Ectodermal cell (in vitro differentiated cells): ENCODE measurements around the gene SDR42E2. TPM values are rescaled to one million over a fixed set of nuclear protein-coding genes. Genes with fewer than 3 reads are reported as not detected.
"Not testable (repeated sequence)": the region's sequence is repeated elsewhere in the genome, so short reads cannot be mapped to it uniquely, and the experiment has no call there.

Experiments
- H3K27ac ChIP-seq: 2 replicates; pipeline ENCODE4 v1.7.0; 2013; ENCODE audit warnings: mild to moderate bottlenecking, low read depth, low read length; ENCODE audit not compliant: insufficient read depth, poor library complexity, severe bottlenecking
- H3K27me3 ChIP-seq: 2 replicates; pipeline ENCODE4 v1.7.0; 2013; ENCODE audit warnings: mild to moderate bottlenecking, low read length; ENCODE audit not compliant: insufficient read depth, control insufficient read depth, poor library complexity, severe bottlenecking
- H3K36me3 ChIP-seq: one replicate; pipeline ENCODE4 v1.7.0; 2013; ENCODE audit warnings: low read length; ENCODE audit not compliant: control insufficient read depth, insufficient read depth
- H3K4me1 ChIP-seq: one replicate; pipeline ENCODE4 v1.7.0; 2013; ENCODE audit warnings: low read length; ENCODE audit not compliant: control insufficient read depth, insufficient read depth
- H3K4me3 ChIP-seq: 2 replicates; pipeline ENCODE4 v1.7.0; 2013; ENCODE audit warnings: low read depth, low read length, control low read depth; ENCODE audit not compliant: insufficient read depth
- H3K9me3 ChIP-seq: 2 replicates; pipeline ENCODE4 v1.7.0; 2013; ENCODE audit warnings: mild to moderate bottlenecking, low read length, moderate library complexity; ENCODE audit not compliant: control insufficient read depth
- WGBS, 2 experiments: methylation state at CpG; one replicate each; pipeline ENCODE4 v1.1.7; 2013; ENCODE audit warnings: missing lambda C conversion rate in 2 of 2; 5-methylcytosine and 5-hydroxymethylcytosine counted together
- polyA plus RNA-seq, 4 experiments: library from polyadenylated mRNA; stranded (reverse); fragments of 50-300 nt; gene quantifications; one replicate each; pipeline ENCODE4 v1.2.3, GENCODE V29; 2013

Gene SDR42E2
- polyA plus RNA-seq (2013, experiment 1 of 4), result not detected
- 0.07 TPM for polyA plus RNA-seq (2013, experiment 2 of 4)
- not detected for polyA plus RNA-seq (2013, experiment 3 of 4)
- polyA plus RNA-seq (2013, experiment 4 of 4), result not detected

DNA sequence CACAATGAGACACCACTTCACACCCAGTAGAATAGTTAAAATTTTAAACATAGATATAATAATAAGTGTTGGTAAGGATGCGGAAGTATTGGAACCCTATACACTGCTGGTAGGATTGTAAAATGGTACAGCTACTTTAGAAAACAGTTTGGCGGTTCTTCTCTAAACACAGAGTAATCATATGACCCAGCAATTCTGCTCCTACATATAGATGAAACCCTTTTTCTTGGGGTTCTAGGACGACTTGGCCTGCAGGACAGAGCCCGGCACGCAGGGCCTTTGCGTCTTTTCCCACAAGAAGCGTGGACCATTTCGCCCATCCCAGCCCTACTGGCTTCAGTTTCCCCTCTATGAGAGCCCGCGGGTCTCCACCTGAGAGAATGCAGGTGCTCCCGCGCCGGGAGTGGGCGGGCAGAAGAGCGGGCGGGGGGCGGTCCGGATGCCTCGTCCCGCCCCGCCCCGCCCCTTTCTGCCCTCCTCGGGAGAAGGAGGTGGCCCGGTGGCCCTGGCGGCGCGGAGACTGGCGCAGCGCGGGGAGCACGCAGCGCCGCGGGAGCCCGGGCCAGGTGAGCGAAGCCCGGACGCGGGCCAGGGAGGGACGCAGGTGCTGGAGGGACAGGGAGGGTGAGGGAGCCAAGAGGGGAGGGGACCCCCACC is at the start of gene SDR42E2:
Gene SDR42E2, plus strand, starts transcription at position 508 of the 657 bp plus-strand sequence. CDS start 3,077 bp downstream, outside the sequence.
- Histone ChIP-seq H3K36me3 (no peaks in the 10 kb centered on the region), H3K27me3 (peaks cover 35% of the 10 kb centered on the region), H3K4me1 (no peaks in the 10 kb centered on the region), H3K27ac (no peak within 1 kb of the TSS), H3K9me3 (no peaks in the 10 kb centered on the region), H3K4me3 (peak within 1 kb of the TSS; percentile 31)
- 5 to 6% methylated on average over 40 of the region's 40 CpGs for WGBS, 2 experiments

DNA sequence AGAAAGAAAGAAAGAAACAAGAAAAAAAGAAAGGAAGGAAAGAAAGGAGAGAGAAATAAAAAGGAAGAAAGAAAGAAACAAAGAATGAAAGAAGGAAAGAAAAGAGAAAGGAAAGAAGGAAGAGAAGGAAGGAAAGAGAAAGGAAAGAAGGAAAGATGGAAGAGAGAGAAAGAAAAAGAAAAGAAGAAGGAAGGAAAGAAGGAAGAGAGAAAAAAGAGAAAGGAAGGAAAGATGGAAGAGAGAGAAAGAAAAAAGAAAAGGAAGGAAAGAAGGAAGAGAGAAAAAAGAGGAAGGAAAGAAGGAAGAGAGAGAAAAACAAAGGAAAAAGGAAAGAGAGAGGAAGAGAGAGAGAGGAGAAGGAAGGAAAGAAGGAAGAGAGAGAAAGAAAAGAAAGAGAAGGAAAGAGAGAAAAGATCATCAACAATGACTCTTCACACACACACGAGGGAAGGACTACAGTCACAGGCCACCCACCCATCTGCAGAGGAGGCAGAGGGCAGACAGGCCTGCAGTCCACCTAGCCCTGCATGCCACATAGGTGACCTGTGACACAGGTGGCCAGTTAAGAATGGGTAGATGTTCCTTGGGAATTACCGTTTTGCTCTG is 46.1 kb upstream of the SDR42E2 start:
- Histone ChIP-seq H3K4me3 (no peak overlapping the region), H3K9me3 (no peaks in the 10 kb centered on the region), H3K36me3 (no peaks in the 10 kb centered on the region), H3K27ac (no peak overlapping the region), H3K4me1 (no peaks in the 10 kb centered on the region), H3K27me3 (no peaks in the 10 kb centered on the region)
- 90% methylated on average over 2 of the region's 2 CpGs for WGBS, 2 experiments

DNA sequence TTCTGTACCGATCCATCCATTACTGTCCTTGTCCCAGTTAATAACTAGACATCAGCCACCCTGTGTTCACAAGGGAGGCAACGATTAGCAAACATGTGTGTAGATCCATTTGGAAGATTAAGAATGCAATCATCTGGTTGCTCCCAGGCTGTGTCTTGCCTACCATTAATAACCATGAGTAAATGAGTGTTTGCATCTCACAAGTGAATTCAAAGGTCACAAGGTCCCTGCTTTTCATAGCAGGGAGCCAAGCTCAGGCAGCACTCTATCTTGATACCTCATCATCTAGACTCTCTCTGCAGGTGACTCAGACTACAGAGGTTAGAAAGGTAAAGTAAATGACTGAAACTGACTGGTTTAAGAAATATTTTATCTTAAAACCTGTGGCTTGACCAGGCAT is 44.7 kb upstream of the SDR42E2 start:
- Histone ChIP-seq H3K4me3 (no peak overlapping the region), H3K27ac (no peak overlapping the region), H3K9me3 (no peaks in the 10 kb centered on the region), H3K27me3 (no peaks in the 10 kb centered on the region), H3K4me1 (no peaks in the 10 kb centered on the region), H3K36me3 (no peaks in the 10 kb centered on the region)
- 90 to 97% methylated on average over 2 of the region's 2 CpGs for WGBS, 2 experiments

DNA sequence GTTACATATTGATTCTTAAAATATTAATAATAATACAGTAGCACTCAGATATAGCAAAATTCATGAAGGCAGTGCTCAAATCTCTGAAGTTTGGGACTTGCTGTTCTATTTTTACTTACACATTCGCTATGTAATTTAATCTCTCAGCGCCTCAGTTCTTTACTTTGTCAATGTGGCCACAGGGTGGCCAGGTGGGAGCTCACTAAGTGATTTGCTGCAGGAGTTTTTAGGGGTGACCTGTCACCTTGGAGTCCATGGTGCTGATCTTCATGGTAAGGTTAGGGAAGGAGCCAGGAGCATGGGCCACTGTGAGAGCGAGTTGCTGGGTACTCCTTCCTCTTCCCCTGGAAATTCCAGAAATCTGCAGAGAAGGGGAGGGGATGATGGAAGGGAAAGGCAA is 41.9 kb upstream of the SDR42E2 start:
- H3K4me1 ChIP-seq, result no peaks in the 10 kb centered on the region
- no peaks in the 10 kb centered on the region for H3K27me3 ChIP-seq
- no peaks in the 10 kb centered on the region for H3K36me3 ChIP-seq
- H3K27ac ChIP-seq, result no peak overlapping the region
- H3K9me3 ChIP-seq, result no peaks in the 10 kb centered on the region
- H3K4me3 ChIP-seq, result no peak overlapping the region
- WGBS, 2 experiments, result 88% methylated on average over 3 of the region's 3 CpGs

DNA sequence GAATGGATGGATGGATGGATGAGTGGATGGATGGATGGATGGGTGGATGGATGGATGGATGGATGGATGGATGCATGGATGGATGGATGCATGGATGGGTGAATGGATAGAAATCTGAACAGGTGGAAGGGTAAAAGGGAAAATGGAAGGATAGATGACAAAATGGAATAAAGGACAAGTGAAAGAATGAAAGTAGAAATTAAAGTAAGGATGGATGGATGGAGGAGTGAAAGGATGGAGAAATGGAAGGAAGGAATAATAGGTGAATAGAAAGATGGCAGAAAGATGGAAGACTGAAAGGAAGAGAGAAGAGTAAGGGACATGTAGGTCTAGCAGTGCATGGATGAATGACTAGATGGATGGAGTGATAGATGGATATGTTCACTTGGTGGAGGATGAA is 40.1 kb upstream of the SDR42E2 start:
- Histone ChIP-seq H3K36me3 (no peaks in the 10 kb centered on the region), H3K27ac (no peak overlapping the region), H3K9me3 (no peaks in the 10 kb centered on the region), H3K4me3 (no peak overlapping the region), H3K27me3 (no peaks in the 10 kb centered on the region), H3K4me1 (no peaks in the 10 kb centered on the region)

DNA sequence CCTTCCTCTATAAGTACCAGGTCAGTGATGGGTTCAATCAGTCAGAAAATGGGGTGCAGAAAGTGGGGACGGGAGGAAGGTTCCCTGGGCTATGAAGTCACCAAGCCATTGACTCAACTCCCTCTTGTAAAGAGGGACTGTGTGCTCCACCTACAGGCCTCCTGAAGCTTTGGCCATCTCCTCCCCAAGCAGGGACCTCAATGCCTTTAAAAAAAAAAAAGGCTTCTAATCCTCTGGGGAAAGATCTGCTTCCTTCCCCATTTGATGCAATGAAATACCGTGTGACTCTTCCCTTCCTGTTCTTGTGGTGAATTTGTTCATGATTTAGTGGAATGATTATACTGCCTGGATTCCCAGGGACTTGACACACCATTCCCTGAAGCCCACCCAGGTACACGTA is 39.2 kb upstream of the SDR42E2 start:
- WGBS, 2 experiments, result 77 to 79% methylated on average over 3 of the region's 3 CpGs
- H3K9me3 ChIP-seq, result no peaks in the 10 kb centered on the region
- H3K4me1 ChIP-seq, result no peaks in the 10 kb centered on the region
- no peaks in the 10 kb centered on the region for H3K27me3 ChIP-seq
- no peak overlapping the region for H3K27ac ChIP-seq
- no peaks in the 10 kb centered on the region for H3K36me3 ChIP-seq
- H3K4me3 ChIP-seq, result no peak overlapping the region

DNA sequence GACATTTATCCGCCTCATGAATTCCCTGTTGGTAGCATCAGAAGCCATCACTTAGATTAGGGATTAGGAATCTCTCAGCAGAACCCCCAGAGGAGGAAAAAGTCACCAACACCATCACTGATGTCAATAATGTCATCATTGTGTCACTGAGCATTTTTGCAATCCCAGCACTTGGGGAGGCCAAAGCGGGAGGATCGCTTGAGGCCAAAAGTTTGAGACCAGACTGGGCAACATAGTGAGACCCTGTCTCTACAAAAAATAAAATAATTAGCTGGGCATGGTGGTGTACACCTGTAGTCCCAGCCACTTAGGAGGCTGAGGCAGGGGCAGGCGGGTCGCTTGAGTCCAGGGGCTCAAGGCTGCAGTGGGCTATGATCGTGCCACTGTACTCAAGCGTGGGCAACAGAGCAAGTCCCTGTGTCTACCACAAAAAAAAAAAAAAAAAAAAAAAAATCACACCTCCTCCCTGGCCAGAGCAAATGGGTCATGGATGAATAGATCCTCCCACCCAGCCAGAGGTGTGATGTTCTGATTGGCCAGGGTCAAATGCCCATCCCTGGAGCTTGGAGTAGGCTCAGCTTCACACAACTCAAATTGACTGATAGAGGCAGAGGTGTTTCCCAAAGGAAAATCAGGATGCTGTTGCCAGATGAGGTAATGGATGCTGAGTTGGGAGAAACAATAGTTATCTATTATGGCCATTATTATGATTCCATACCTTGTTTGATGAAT is 38.4 kb upstream of the SDR42E2 start:
- no peaks in the 10 kb centered on the region for H3K27me3 ChIP-seq
- H3K4me3 ChIP-seq, result no peak overlapping the region
- no peaks in the 10 kb centered on the region for H3K9me3 ChIP-seq
- 88 to 89% methylated on average over 7 of the region's 7 CpGs for WGBS, 2 experiments
- H3K27ac ChIP-seq, result no peak overlapping the region
- no peaks in the 10 kb centered on the region for H3K4me1 ChIP-seq
- H3K36me3 ChIP-seq, result no peaks in the 10 kb centered on the region

DNA sequence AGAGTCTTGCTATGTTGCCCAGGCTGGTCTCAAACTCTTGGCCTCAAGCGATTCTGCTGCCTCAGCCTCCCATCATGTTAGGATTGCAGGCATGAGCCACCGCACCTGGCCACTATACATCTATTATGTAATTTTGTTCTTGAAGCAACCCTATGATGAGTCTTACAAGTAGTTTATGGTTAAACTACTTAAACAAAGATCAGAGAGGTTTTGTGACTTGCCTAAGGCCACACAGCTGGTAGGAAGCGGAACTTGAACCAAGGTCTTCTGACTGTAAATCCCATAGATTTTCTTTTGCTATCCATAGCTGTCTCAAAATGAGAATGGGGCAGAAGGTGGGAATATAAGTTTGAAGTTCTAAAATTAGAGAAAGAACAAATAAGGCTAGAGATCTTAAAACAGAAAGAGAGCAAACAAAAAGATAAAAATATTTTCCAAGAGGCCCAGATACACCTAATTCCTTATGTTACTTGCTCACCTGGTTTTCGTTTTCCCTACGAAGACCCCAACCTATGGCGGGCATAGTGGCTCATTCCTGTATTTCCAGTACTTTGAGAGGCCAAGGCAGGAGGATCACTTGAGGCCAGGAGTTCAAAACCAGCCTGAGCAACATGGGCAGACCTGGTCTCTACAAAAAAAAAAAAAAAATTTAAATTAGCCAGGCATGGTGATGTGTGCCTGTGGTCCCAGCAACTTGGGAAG is 37.6 kb upstream of the SDR42E2 start:
- Histone ChIP-seq H3K9me3 (no peaks in the 10 kb centered on the region), H3K36me3 (no peaks in the 10 kb centered on the region), H3K4me3 (no peak overlapping the region), H3K4me1 (no peaks in the 10 kb centered on the region), H3K27ac (no peak overlapping the region), H3K27me3 (no peaks in the 10 kb centered on the region)
- 85 to 92% methylated on average over 5 of the region's 6 CpGs for WGBS, 2 experiments

DNA sequence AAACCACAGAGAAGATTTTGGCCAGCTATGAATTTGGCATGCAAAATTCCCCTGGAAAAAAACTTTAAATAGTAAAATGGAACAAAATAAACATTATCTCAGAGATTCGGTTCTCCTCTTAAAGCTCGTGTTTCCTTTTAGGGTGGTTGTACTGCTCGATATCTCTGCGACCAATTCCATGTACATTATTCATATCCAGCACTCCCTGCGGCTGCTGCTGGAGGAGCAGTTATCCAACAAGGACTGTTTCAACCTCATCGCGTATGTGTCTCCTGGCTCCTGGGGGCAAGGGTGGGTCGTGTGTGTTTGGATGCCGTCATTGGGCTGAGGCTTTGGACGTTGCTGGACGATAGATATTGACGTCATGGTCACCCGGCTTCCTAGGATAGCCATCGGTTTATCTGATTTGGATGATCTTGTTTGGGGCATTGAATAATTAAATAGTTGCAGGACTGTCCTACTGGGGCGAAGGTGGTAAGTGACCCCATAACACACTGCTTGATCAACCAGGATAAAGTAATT is 36.2 kb upstream of the SDR42E2 start:
- WGBS, 2 experiments, result 94% methylated on average over 15 of the region's 15 CpGs
- Histone ChIP-seq H3K4me1 (no peaks in the 10 kb centered on the region), H3K27ac (no peak overlapping the region), H3K27me3 (no peaks in the 10 kb centered on the region), H3K4me3 (no peak overlapping the region), H3K9me3 (no peaks in the 10 kb centered on the region), H3K36me3 (no peaks in the 10 kb centered on the region)

DNA sequence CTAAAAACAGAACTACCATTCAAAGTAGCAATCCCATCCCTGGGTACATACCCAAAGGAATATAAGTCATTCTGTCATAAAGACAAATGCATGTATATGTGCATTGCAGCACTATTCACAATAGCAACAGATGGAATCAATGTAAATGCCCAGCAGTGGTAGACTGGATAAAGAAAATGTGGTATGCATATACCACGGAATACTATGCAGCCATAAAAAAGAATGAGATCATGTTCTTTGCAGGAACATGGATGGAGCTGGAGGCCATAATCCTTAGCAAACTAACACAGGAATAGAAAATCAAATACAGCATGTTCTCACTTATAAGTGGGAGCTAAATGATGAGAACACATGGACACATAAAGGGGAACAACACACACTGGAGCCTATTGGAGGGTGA is 33.8 kb upstream of the SDR42E2 start:
- not testable (repeated sequence) for H3K4me1 ChIP-seq

More for the DNA sequence above, 33.8 kb upstream of the SDR42E2 start:
- not testable (repeated sequence) for H3K4me3 ChIP-seq, H3K27me3 ChIP-seq, H3K9me3 ChIP-seq, H3K27ac ChIP-seq, H3K36me3 ChIP-seq
- WGBS, 2 experiments, result 88 to 91% methylated on average over 1 of the region's 1 CpG
